WTC11 (cell line): Measurements from ENCODE around the gene SCAI. TPM values are rescaled to one million over a fixed set of nuclear protein-coding genes. Genes with fewer than 3 reads are reported as not detected.
A peak's percentile ranks its signal among the peaks of the same experiment; 100 is the strongest.

ENCODE experiments used
- ATAC-seq: fragments of 200-7000 bp; cut with Tn5 transposase; 2 replicates; pipeline ENCODE4 v1.10.0; 2021; ENCODE audit warnings: mild to moderate bottlenecking, moderate library complexity
- CTCF ChIA-PET: fragments of 300-600 bp; sonication (Branson Sonifier 250); formaldehyde crosslinking; loops from one replicate; lab custom pipeline; 2021; ENCODE audit warnings: antibody characterized with exemption; lab: Charles Lee
- POLR2A ChIA-PET: fragments of 350-600 bp; sonication (Branson Sonifier 250); formaldehyde crosslinking; loops from one replicate; lab custom pipeline; 2021; ENCODE audit warnings: antibody characterized with exemption; lab: Charles Lee
- DNase-seq: peaks from one replicate; pipeline ENCODE4 v3.0.0; 2021; ENCODE audit warnings: low spot score
- H3K27ac Mint-ChIP-seq: 2 replicates; pipeline ENCODE4 v1.8.0; 2021; ENCODE audit warnings: mixed read lengths
- H3K27me3 Mint-ChIP-seq: 2 replicates; pipeline ENCODE4 v1.8.0; 2021; ENCODE audit warnings: low read depth, mild to moderate bottlenecking, moderate library complexity, mixed read lengths
- H3K36me3 Mint-ChIP-seq: 2 replicates; pipeline ENCODE4 v1.8.0; 2021; ENCODE audit warnings: mixed read lengths
- H3K4me1 Mint-ChIP-seq: 2 replicates; pipeline ENCODE4 v1.8.0; 2022; ENCODE audit warnings: mixed read lengths
- H3K4me3 Mint-ChIP-seq: 2 replicates; pipeline ENCODE4 v1.8.0; 2021; ENCODE audit warnings: mild to moderate bottlenecking, moderate library complexity, mixed read lengths
- H3K9me3 Mint-ChIP-seq: 2 replicates; pipeline ENCODE4 v1.8.0; 2021; ENCODE audit warnings: mixed read lengths
- AR ChIP-seq: fragments of 250-450 bp; sonication (Bioruptor Pico); IDR thresholded peaks from 2 replicates; pipeline ENCODE4 v1.9.0; 2021; ENCODE audit warnings: mild to moderate bottlenecking
- CREM ChIP-seq: sonication (generic); formaldehyde crosslinking; IDR thresholded peaks from 2 replicates; pipeline ENCODE4 v1.8.1; 2022; ENCODE audit warnings: mild to moderate bottlenecking, missing genetic modification reagents, moderate library complexity
- ERG ChIP-seq: fragments of 250-450 bp; sonication (Bioruptor Pico); IDR thresholded peaks from 2 replicates; pipeline ENCODE4 v1.8.0; 2021; ENCODE audit warnings: mild to moderate bottlenecking
- ESRRA ChIP-seq: sonication (generic); formaldehyde crosslinking; IDR thresholded peaks from 2 replicates; pipeline ENCODE4 v1.8.1; 2022; ENCODE audit warnings: mild to moderate bottlenecking, missing genetic modification reagents, borderline replicate concordance
- GABPB1 ChIP-seq: sonication (generic); formaldehyde crosslinking; IDR thresholded peaks from 2 replicates; pipeline ENCODE4 v1.8.1; 2023; ENCODE audit warnings: mild to moderate bottlenecking, missing genetic modification reagents
- NR3C1 ChIP-seq: sonication (generic); formaldehyde crosslinking; conservative IDR thresholded peaks from 2 replicates; pipeline ENCODE4 v1.8.1; 2023; ENCODE audit warnings: low read depth, mild to moderate bottlenecking, missing genetic modification reagents
- OVOL2 ChIP-seq: fragments of 250-450 bp; sonication (Bioruptor Pico); IDR thresholded peaks from 2 replicates; pipeline ENCODE4 v1.9.0; 2021; ENCODE audit warnings: mild to moderate bottlenecking, borderline replicate concordance
- STAT6 ChIP-seq: sonication (generic); formaldehyde crosslinking; conservative IDR thresholded peaks from 2 replicates; pipeline ENCODE4 v1.8.1; 2023; ENCODE audit warnings: mild to moderate bottlenecking, low read depth, missing genetic modification reagents, moderate library complexity
- USF1 ChIP-seq: sonication (generic); formaldehyde crosslinking; IDR thresholded peaks from 2 replicates; pipeline ENCODE4 v1.8.0; 2022; ENCODE audit warnings: mild to moderate bottlenecking, missing genetic modification reagents
- ZNF219 ChIP-seq: sonication (generic); formaldehyde crosslinking; IDR thresholded peaks from 2 replicates; pipeline ENCODE4 v1.8.0; 2023; ENCODE audit warnings: missing genetic modification reagents, mild to moderate bottlenecking, borderline replicate concordance
- ZNF425 ChIP-seq: fragments of 250-450 bp; sonication (Bioruptor Pico); conservative IDR thresholded peaks from 2 replicates; pipeline ENCODE4 v1.9.0; 2021; ENCODE audit warnings: mild to moderate bottlenecking
- total RNA-seq: library from RNA; stranded (reverse); gene quantifications from 3 replicates; pipeline ENCODE4 v1.2.3, GENCODE V29; 2021

SCAI gene
- total RNA-seq, 1 experiment from 2014 or later: 20.4 TPM

GRCh38 chr9:124906966-124907365, 236.4 kb downstream of the SCAI start (continued):
- TF ChIP-seq ZNF425 (CRISPR knock-in tag): no peak
- TF ChIP-seq ESRRA (CRISPR knock-in tag): no peak

GRCh38 chr9:124899845-124900244, 243.5 kb downstream of the SCAI start:
- ATAC-seq (no peak), DNase-seq (no peak)
- ChIA-PET POLR2A (interaction anchor here (1.2 kb wide), 1 partner anchor 44 kb away, joined by 3 read pairs; no protein-coding TSS in a partner anchor), CTCF (interaction anchor here (2.1 kb wide), 1 partner anchor 123 kb away, joined by 8 read pairs; the partner anchor contains the start of gene OLFML2A)
- H3K4me1 Mint-ChIP-seq: peaks cover 2% of the 10 kb centered on the region; the same call in 1 of the 2 replicates
- H3K36me3 Mint-ChIP-seq: peaks cover 3% of the 10 kb centered on the region; the same call in 1 of the 2 replicates
- no peak overlapping the region for H3K27ac Mint-ChIP-seq
- no peak for TF ChIP-seq ZNF219
- no peak for TF ChIP-seq GABPB1 (CRISPR knock-in tag)
- no peak for TF ChIP-seq NR3C1 (CRISPR knock-in tag)
- TF ChIP-seq CREM (CRISPR knock-in tag): no peak
- no peak overlapping the region for H3K4me3 Mint-ChIP-seq
- no peaks in the 10 kb centered on the region for H3K9me3 Mint-ChIP-seq
- no peaks in the 10 kb centered on the region for H3K27me3 Mint-ChIP-seq

- ChIA-PET POLR2A (no interaction called here), CTCF (interaction anchor here (0.5 to 1.0 kb wide), 3 partner anchors 15 to 57 kb away, joined by 3 to 4 read pairs (median 3); partner anchors contain the start of gene WDR38)
- 0 out of 2 replicates have a peak overlapping the region, but pooled peaks have one; percentile 17 for H3K27ac Mint-ChIP-seq
Observed at GRCh38 chr9:124897570-124898460, 245.5 kb downstream of the SCAI start.

GRCh38 chr9:124894741-124895170, 248.6 kb downstream of the SCAI start:
- Mint-ChIP-seq H3K4me3 (no peak overlapping the region), H3K36me3 (peaks cover 5% of the 10 kb centered on the region; the same call in 1 of the 2 replicates), H3K27me3 (no peaks in the 10 kb centered on the region), H3K4me1 (peaks cover 7% of the 10 kb centered on the region; the same call in 1 of the 2 replicates), H3K9me3 (no peaks in the 10 kb centered on the region), H3K27ac (peak overlapping the region; percentile 61)
- CTCF ChIA-PET: interaction anchor here (0.8 to 2.9 kb wide), 9 partner anchors 13 to 347 kb away, joined by 3 to 16 read pairs (median 4); partner anchors contain the start of genes ARPC5L, RPL35 and WDR38
- peak; percentile 39 for DNase-seq
- TF ChIP-seq STAT6 (CRISPR knock-in tag) (no peak), ERG (CRISPR knock-in tag) (no peak), USF1 (CRISPR knock-in tag) (no peak), OVOL2 (no peak)
- peak; percentile 92 for ATAC-seq
- POLR2A ChIA-PET: interaction anchor here (0.8 kb wide), 1 partner anchor 38 kb away, joined by 3 read pairs; no protein-coding TSS in a partner anchor

More at GRCh38 chr9:124897570-124898460, 245.5 kb downstream of the SCAI start:
- TF ChIP-seq AR (CRISPR knock-in tag) (no peak), GABPB1 (CRISPR knock-in tag) (peak; percentile 98)
- Mint-ChIP-seq H3K36me3 (peaks cover 3% of the 10 kb centered on the region; the same call in 1 of the 2 replicates), H3K9me3 (no peaks in the 10 kb centered on the region), H3K4me3 (no peak overlapping the region), H3K27me3 (no peaks in the 10 kb centered on the region), H3K4me1 (peaks cover 7% of the 10 kb centered on the region; the same call in 1 of the 2 replicates)
- no peak for ATAC-seq
- DNase-seq: no peak
